HepG2 (cell line): ENCODE measurements around the gene MICALL2. TPM values are rescaled to one million over a fixed set of nuclear protein-coding genes. Genes with fewer than 3 reads are reported as not detected.
A peak's percentile ranks its signal among the peaks of the same experiment; 100 is the strongest.

ENCODE experiments used
- HMG20B ChIP-seq: conservative IDR thresholded peaks from 2 replicates; pipeline ENCODE4 v1.6.1; 2016; ENCODE audit warnings: missing genetic modification reagents, missing compliant biosample characterization
- KLF13 ChIP-seq: sonication (generic); formaldehyde crosslinking; IDR thresholded peaks from 2 replicates; pipeline ENCODE4 v1.4.0; 2020; ENCODE audit warnings: mild to moderate bottlenecking, missing genetic modification reagents
- KLF15 ChIP-seq: sonication (generic); formaldehyde crosslinking; IDR thresholded peaks from 2 replicates; pipeline ENCODE4 v1.8.1; 2023; ENCODE audit warnings: borderline replicate concordance, mild to moderate bottlenecking, inconsistent platforms, missing genetic modification reagents, mixed read lengths
- MNT ChIP-seq: fragments of 450-650 bp; IDR thresholded peaks from 2 replicates; pipeline ENCODE4 v1.6.1; 2016
- NFRKB ChIP-seq: fragments of 450-650 bp; IDR thresholded peaks from 2 replicates; pipeline ENCODE4 v1.6.1; 2017
- RELA ChIP-seq: sonication (generic); formaldehyde crosslinking; IDR thresholded peaks from 2 replicates; pipeline ENCODE4 v1.4.0; 2020; ENCODE audit warnings: missing genetic modification reagents
- SNAPC5 ChIP-seq: sonication (generic); formaldehyde crosslinking; IDR thresholded peaks from 2 replicates; pipeline ENCODE4 v1.8.1; 2023; ENCODE audit warnings: mild to moderate bottlenecking, missing genetic modification reagents, borderline replicate concordance
- ZBTB40 ChIP-seq, 2 experiments: fragments of 450-650 bp in 1 of 2; sonication (generic) in 1 of 2; formaldehyde crosslinking in 1 of 2; IDR thresholded peaks; 2 replicates each; pipeline versions ENCODE4 v1.6.1 to v1.8.0; 2016 to 2022; ENCODE audit warnings: antibody characterized with exemption in 1 of 2, mild to moderate bottlenecking in 1 of 2, missing genetic modification reagents in 1 of 2
- ZNF24 ChIP-seq: fragments of 450-650 bp; IDR thresholded peaks from 2 replicates; pipeline ENCODE4 v1.6.1; 2017; ENCODE audit warnings: antibody characterized with exemption, mild to moderate bottlenecking
- ZNF350 ChIP-seq: sonication (generic); formaldehyde crosslinking; IDR thresholded peaks from 2 replicates; pipeline ENCODE4 v1.4.0; 2020; ENCODE audit warnings: mild to moderate bottlenecking, low read depth, missing genetic modification reagents, borderline replicate concordance
- ZNF547 ChIP-seq: sonication (generic); formaldehyde crosslinking; IDR thresholded peaks from 2 replicates; pipeline ENCODE4 v1.5.1; 2020; ENCODE audit warnings: mild to moderate bottlenecking, missing genetic modification reagents
- ZNF782 ChIP-seq: sonication (generic); formaldehyde crosslinking; IDR thresholded peaks from 2 replicates; pipeline ENCODE4 v1.4.0; 2020; ENCODE audit warnings: missing genetic modification reagents, mild to moderate bottlenecking, borderline replicate concordance
- ZZZ3 ChIP-seq: sonication (generic); formaldehyde crosslinking; IDR thresholded peaks from 2 replicates; pipeline ENCODE4 v1.4.0; 2020; ENCODE audit warnings: missing genetic modification reagents, mild to moderate bottlenecking, borderline replicate concordance
- polyA plus RNA-seq, 8 experiments: library from polyadenylated mRNA; depleted of rRNA in 3 of 8; stranded (reverse) in 7 of 8; unstranded in 1 of 8; fragments of >200 nt; fragmentation: Illumina TruSeq in 4 of 8; extraction: Trizol in 4 of 8; gene quantifications; 2 replicates each; pipeline versions ENCODE4 v1.2.1 to v1.2.3, GENCODE V29; 2011 to 2016; ENCODE audit warnings: low read depth in 4 of 8, missing spikeins in 1 of 8, mixed read lengths in 1 of 8; ENCODE audit not compliant: insufficient read depth in 1 of 8
- total RNA-seq, 5 experiments: library from RNA; depleted of rRNA; stranded (reverse); fragments of >200 nt; fragmentation: Illumina TruSeq; extraction: Trizol; gene quantifications; 2 replicates each; pipeline ENCODE4 v1.2.3, GENCODE V29; 2016; ENCODE audit warnings: low read depth in 1 of 5
- TF ChIP-seq, protein P1 (sequence below): sonication (generic); formaldehyde crosslinking; IDR thresholded peaks from 2 replicates; pipeline ENCODE4 v1.5.1; 2020; ENCODE audit warnings: missing genetic modification reagents, mild to moderate bottlenecking, borderline replicate concordance

The MICALL2 gene
- total and polyA plus RNA-seq, 2 of the 13 experiments (the other 11 are each of a cell fraction or from before 2014, with no cell fraction given) = 5.8 to 12.4 TPM

DNA sequence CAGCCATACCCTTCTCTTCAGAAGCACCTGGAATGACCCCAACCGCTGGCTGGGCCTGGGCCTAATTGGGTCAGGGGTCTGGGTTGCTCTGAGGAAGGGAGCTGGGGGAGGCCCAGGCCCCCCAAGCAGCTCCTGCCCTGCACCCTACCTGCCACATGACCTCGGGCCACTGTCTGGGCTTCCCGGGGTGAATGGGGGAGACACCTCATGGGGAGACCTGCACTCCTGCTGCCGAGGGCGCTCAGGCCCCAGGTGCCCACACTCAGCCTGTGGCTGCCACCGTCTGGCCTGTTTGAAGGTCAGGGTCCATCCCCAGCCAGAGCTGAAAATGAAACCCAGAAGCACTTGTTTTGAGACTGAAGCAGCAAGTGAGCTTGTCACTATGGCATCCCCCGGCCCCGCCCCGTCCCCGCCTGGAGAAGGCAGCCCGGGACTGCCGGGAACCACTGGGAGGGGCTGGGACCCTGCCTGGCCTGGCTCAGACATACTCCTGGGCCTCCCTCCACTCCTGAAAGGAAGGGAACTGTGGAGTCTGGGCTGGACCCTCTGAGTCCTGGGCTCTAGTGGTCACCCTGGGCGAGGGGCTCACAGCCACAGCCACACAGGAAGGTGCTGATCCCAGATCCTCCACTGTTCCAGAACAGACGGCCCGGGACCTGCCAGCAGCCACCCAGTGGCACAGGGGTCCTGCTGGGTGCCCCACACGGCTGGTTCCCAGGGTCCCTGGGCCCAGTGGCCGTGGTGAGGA lies 7.4 kb upstream of the MICALL2 start (continued):
- TF ChIP-seq ZNF782 (CRISPR knock-in tag) (no peak; the same call in 1 of the 2 replicates), RELA (CRISPR knock-in tag) (no peak), NFRKB (no peak), SNAPC5 (CRISPR knock-in tag) (no peak), ZNF24 (no peak), KLF15 (no peak), ZBTB40 (IDR thresholded peaks at IDR 0.05) (no peak), ZBTB40 (CRISPR knock-in tag; IDR thresholded peaks at IDR 0.05) (no peak), HMG20B (CRISPR knock-in tag) (no peak), ZNF547 (CRISPR knock-in tag) (0 out of 2 replicates have a peak, but pooled peaks have one; percentile 53), MNT (no peak), ZZZ3 (CRISPR knock-in tag) (no peak), KLF13 (CRISPR knock-in tag) (no peak), ZNF350 (CRISPR knock-in tag) (0 out of 2 replicates have a peak, but pooled peaks have one; percentile 58)
- TF ChIP-seq, protein P1, sequence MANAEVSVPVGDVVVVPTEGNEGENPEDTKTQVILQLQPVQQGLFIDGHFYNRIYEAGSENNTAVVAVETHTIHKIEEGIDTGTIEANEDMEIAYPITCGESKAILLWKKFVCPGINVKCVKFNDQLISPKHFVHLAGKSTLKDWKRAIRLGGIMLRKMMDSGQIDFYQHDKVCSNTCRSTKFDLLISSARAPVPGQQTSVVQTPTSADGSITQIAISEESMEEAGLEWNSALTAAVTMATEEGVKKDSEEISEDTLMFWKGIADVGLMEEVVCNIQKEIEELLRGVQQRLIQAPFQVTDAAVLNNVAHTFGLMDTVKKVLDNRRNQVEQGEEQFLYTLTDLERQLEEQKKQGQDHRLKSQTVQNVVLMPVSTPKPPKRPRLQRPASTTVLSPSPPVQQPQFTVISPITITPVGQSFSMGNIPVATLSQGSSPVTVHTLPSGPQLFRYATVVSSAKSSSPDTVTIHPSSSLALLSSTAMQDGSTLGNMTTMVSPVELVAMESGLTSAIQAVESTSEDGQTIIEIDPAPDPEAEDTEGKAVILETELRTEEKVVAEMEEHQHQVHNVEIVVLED (CRISPR knock-in tag) = 0 out of 2 replicates have a peak, but pooled peaks have one; percentile 21
